GM12874 (cell line): ENCODE data around the gene CARD9.

Experiments used
- CTCF ChIP-seq: IDR thresholded peaks from 2 replicates; pipeline ENCODE4 v1.5.1; 2011; ENCODE audit warnings: low read depth, mild to moderate bottlenecking, control low read depth, low read length, moderate library complexity; ENCODE audit not compliant: insufficient read depth

CARD9 gene

DNA sequence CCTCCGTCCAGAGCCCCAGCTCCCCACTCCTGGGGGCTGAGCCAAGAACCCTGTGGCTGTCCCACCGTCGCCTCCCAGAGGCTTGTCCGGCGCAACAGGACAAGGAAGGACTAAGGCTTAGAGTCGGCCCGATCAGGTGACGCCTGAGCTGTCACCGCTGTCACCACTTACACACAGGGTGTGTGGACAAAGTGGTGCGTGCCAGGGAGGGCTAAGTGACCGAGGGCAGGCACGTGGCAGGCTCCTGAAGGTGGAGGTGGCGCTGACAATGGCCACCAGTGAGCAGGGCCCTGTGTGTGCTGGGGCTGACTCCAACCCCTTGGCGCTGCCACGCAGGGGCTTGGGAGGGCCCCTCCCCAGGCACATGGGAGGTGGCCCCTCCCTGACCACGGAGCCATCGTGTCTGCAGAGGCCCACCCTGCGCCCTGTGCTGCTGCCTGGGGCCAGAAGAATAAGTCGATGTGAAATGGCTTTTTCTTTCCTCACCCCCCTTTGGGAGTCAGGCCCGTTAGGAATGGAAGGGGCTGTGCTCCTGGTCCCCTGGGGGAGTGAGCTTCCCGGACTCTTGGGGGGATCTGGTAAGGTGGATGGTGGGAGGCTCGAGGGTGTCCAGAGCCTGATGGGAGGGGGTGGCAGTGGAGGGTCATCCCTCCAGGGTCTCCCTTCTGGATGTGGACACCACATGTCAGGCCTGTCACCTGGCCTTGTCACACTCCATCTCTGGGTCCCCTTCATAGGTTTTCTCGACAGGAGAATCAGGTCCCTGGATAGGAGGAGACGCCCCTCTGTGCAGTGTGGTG, 48.8 kb downstream of the CARD9 start:
- TF ChIP-seq CTCF, result no peak

DNA sequence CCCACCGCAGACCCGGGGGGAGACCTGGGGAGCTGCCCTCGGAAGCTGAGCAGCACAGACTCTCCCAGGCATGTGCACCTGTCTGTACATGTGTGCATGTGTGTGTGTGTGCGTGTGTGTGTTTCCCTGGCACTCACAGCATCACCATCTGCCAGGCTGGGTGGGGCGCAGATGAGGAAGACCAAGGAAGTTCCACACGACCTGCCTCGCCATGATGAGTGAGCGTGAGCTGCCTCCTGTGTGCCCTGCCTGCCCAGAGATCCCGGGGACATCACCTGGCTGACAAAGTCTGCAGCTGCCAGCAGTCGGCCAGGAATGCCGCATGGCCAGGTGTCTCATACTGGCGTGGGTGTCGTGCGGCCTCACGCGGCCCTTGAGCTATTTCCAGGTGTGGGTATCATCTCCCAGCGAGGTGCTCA, 50.1 kb downstream of the CARD9 start:
- no peak for TF ChIP-seq CTCF

DNA sequence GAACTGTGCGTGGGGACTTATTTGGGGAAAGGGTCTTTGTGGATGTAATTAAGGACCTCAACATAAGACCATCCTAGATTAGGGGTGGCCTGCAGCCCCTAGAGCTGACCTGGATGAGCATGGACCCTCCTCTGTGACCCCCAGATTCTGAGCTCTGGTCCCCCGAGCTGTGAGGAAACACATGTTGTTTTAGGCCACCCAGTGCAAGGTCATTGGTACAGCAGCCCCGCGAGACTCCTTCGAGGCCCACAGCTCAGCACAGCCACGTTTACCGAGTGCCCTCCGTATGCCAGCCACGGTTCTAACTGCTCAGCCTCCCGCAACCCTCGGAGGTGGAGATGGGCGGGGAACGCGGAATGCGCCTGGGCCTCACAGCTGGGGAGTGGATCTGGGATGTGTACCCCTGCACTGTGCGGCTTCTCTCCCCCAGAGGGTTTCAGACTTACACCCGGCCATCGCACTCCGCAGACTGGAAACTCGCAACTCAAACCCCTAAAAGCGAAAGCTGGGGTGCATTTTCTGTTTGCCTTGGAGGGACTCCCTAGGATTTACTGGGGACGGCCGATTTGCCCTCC, 50.6 kb downstream of the CARD9 start:
- no peak for TF ChIP-seq CTCF

DNA sequence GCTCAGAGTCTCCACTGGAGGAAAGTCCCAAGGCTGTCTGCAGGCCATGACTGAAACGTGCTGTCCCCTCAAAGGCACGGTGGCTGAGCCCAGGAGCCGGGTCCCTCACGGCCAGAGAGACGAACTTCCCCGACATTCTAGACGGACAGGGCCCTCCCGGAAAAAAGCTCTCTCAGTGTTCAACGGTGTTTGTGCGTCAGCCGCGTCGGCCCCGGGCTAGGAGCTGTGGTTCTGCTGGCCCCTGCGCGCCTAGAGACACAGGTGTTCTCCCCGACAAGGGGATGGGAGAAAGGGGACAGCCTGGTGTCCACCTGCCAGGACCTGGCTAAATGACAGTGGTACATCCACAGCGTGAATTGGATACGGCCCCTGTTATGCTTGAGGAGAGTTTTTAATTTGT, 51.9 kb downstream of the CARD9 start:
- TF ChIP-seq CTCF, result no peak

- TF ChIP-seq CTCF, result no peak
These were observed 54.7 kb downstream of the CARD9 start for GRCh38 chr9:136318776-136319241.

DNA sequence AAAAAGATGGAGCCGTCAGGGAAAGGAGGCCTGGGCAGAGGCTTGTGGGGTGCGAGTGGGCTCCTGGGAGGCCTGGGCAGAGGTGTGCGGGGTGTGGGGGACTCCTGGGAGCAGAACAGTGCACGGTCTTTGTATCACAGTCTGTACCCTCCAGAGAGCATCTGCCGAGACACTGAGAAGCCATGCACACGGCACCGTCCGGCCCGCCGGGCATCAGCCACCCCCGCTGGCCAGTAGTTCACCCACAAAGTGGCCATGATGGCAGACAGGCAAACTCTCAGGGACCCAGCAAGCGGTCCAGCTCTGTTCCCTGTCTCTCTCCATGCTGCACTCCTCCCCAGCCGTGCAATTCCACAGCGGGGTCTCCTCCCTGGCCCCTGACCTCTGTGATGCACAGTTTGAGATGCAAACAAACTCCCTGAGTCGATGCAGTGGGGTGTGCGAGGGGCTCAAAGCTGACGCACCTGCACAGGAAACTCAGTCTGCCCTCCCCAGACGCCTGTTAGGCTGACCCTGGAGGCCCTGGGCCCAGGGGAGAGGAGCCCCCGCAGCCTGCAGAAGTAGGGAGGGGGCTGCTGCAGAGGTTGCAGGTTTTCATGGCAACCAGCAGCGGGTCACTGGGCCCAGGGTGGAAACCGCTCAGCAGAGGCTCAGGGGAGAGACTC, 55.2 kb downstream of the CARD9 start:
- no peak for TF ChIP-seq CTCF

DNA sequence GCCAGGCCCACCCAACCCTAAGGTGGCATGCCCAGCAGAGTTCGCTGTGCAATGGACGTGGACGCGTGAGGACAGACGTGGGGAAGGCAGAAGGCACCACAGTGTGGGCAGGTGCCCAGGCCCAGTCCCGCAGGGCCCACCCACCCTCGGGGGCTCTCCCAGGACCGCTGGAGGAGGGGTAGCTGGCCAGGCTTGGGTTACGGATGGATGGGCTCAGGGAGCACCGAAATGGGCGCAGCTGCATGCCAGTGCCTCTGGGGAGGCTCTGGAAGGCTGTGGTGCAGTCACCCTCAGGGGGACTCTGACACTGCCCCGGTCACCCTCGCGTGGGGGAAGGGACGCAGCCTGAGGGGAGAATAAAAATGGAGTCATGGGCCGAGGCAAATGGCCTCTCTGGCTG, 55.8 kb downstream of the CARD9 start:
- no peak for TF ChIP-seq CTCF
